ENCODE results near the gene NAALADL2. TPM values are rescaled to one million over a fixed set of nuclear protein-coding genes. Genes with fewer than 3 reads are reported as not detected.

NAALADL2 gene
- total and polyA plus RNA-seq, 2 of the 8 experiments (the other 6 are each of a cell fraction or from before 2014, with no cell fraction given), result 0.12 to 0.22 TPM

DNA sequence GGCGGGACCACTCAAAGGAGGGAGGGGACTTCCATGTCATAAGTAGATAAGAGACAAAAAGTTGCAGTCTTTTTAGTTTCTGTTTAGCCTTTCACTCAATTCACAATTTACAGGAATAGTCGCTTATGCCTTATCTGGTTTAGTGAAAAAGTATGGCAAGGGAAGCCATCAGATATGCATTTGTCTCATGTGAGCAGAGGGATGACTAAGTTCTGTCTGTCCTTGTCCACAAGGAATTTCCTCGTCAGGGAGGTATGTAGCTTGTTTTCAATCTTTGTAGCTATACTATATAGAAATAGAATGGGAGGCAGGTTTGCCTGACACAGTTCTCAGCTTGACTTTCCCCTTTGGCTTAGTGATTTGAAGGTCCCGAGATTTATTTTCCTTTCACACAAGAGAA is 882.8 kb downstream of the NAALADL2 start:
- Histone ChIP-seq H3K27me3 (replicated peaks in 1 of 4; ENCODE audit: control insufficient read depth in 3 of 4, extremely low read depth in 1 of 4, insufficient read depth in 3 of 4, low read length in 3 of 4) (no peaks in the 10 kb centered on the region), H3K9me3 (ENCODE audit: insufficient read depth in 2 of 2, low read depth in 1 of 2, low read length in 1 of 2) (no peaks in the 10 kb centered on the region), H3K18ac (ENCODE audit: extremely low read depth, low read length) (no peak overlapping the region), H3K4me2 (ENCODE audit: insufficient read depth in 1 of 2, low read depth in 2 of 2, low read length in 2 of 2) (no peak overlapping the region), H4K5ac (ENCODE audit: insufficient read length, low read depth, low read length) (no peak overlapping the region), H4K8ac (ENCODE audit: extremely low read depth, insufficient read depth, low read length) (no peak overlapping the region), H3K36me3 (ENCODE audit: control insufficient read depth in 2 of 4, insufficient read depth in 4 of 4, low read length in 3 of 4) (no peaks in the 10 kb centered on the region), H2BK5ac (ENCODE audit: low read depth, low read length) (no peak overlapping the region), H3K4ac (replicated peaks; ENCODE audit: insufficient read length, low read depth, low read length) (no peak overlapping the region), H3K79me2 (ENCODE audit: control insufficient read depth in 1 of 2, insufficient read depth in 2 of 2, low read length in 2 of 2) (no peaks in the 10 kb centered on the region), H3K56ac (replicated peaks; ENCODE audit: insufficient read length, low read depth, low read length) (no peak overlapping the region), H3K79me1 (ENCODE audit: low read depth, low read length) (no peaks in the 10 kb centered on the region), H3K4me3 (ENCODE audit: extremely low read depth in 1 of 4, insufficient read depth in 2 of 4, low read depth in 3 of 4, low read length in 4 of 4) (no peak overlapping the region), H3K14ac (ENCODE audit: insufficient read length) (no peak overlapping the region), H3K23ac (ENCODE audit: insufficient read length) (no peak overlapping the region), H3K4me1 (replicated peaks in 1 of 4; ENCODE audit: control insufficient read depth in 3 of 4, insufficient read depth in 4 of 4, low read length in 3 of 4) (no peaks in the 10 kb centered on the region), H2AFZ (ENCODE audit: low read length) (no peak overlapping the region), H4K20me1 (replicated peaks in 1 of 2; ENCODE audit: control insufficient read depth in 1 of 2, insufficient read depth in 2 of 2, low read length in 2 of 2) (no peaks in the 10 kb centered on the region), H2BK15ac (ENCODE audit: low read length) (no peak overlapping the region), H3K9ac (replicated peaks in 1 of 4; ENCODE audit: extremely low read depth in 1 of 4, low read depth in 3 of 4, low read length in 3 of 4) (no peak overlapping the region), H4K91ac (replicated peaks; ENCODE audit: insufficient read length, low read length) (no peak overlapping the region), H2AK5ac (ENCODE audit: low read depth, low read length) (no peak overlapping the region), H2BK120ac (replicated peaks; ENCODE audit: low read depth, low read length) (no peak overlapping the region), H2BK12ac (ENCODE audit: low read depth, low read length) (no peak overlapping the region), H3K23me2 (ENCODE audit: low read depth, low read length) (no peaks in the 10 kb centered on the region), H3K27ac (ENCODE audit: low read depth, low read length) (no peak overlapping the region), H2BK20ac (ENCODE audit: low read length) (no peak overlapping the region)
- CTCF ChIA-PET (ENCODE audit: partially characterized antibody), result no interaction called here
- 96% methylated on average over 4 of the region's 4 CpGs; no CpG with 5 or more reads in 1 of the 2 experiments for WGBS, 2 experiments (ENCODE audit: extremely low coverage in 1 of 2, insufficient coverage in 1 of 2, insufficient read length in 1 of 2, insufficient replicate concordance in 2 of 2, low coverage in 1 of 2, low lambda C conversion rate in 2 of 2, missing lambda C conversion rate in 1 of 2)
- no peak for DNase-seq (ENCODE audit: low read depth in 1 of 2, low spot score in 2 of 2)
- no peak for TF ChIP-seq KDM5A (IDR thresholded peaks at IDR 0.05; ENCODE audit: low read length)
- TF ChIP-seq YY1 (IDR thresholded peaks at IDR 0.05; ENCODE audit: low read depth, low read length), result no peak
- FAIRE-seq, result no peak
- POLR2A ChIA-PET (ENCODE audit: partially characterized antibody), result no interaction called here
